PFSK-1 (cell line): ENCODE measurements around the gene C5AR2.

ENCODE experiments used
- FOXP2 ChIP-seq: optimal IDR thresholded peaks from 2 replicates; pipeline ENCODE3; 2011; ENCODE audit warnings: borderline replicate concordance, control low read depth, inconsistent platforms; ENCODE audit not compliant: insufficient read depth; ENCODE audit errors: extremely low read length, extremely low read depth
- POLR2AphosphoS5 ChIP-seq: IDR thresholded peaks from 2 replicates; pipeline ENCODE4 v1.6.1; 2012; ENCODE audit warnings: low read depth, mild to moderate bottlenecking, control low read depth, low read length, moderate library complexity
- SIN3A ChIP-seq: IDR thresholded peaks from 2 replicates; pipeline ENCODE4 v1.6.1; 2012; ENCODE audit warnings: mild to moderate bottlenecking, low read length, moderate library complexity, borderline replicate concordance; ENCODE audit not compliant: insufficient read depth
- TAF1 ChIP-seq: IDR thresholded peaks from 2 replicates; pipeline ENCODE4 v1.6.1; 2012; ENCODE audit warnings: low read length, control low read depth, borderline replicate concordance; ENCODE audit not compliant: insufficient read depth
- TF ChIP-seq, protein P1 (sequence below), 2 experiments: IDR thresholded peaks; 2 replicates each; pipeline versions ENCODE4 v1.6.1 to v1.8.0; 2011 to 2012; ENCODE audit warnings: low read depth in 2 of 2, low read length in 2 of 2, control low read depth in 1 of 2, inconsistent platforms in 1 of 2, mild to moderate bottlenecking in 1 of 2, moderate library complexity in 1 of 2; ENCODE audit not compliant: insufficient read depth in 1 of 2

The C5AR2 gene

DNA sequence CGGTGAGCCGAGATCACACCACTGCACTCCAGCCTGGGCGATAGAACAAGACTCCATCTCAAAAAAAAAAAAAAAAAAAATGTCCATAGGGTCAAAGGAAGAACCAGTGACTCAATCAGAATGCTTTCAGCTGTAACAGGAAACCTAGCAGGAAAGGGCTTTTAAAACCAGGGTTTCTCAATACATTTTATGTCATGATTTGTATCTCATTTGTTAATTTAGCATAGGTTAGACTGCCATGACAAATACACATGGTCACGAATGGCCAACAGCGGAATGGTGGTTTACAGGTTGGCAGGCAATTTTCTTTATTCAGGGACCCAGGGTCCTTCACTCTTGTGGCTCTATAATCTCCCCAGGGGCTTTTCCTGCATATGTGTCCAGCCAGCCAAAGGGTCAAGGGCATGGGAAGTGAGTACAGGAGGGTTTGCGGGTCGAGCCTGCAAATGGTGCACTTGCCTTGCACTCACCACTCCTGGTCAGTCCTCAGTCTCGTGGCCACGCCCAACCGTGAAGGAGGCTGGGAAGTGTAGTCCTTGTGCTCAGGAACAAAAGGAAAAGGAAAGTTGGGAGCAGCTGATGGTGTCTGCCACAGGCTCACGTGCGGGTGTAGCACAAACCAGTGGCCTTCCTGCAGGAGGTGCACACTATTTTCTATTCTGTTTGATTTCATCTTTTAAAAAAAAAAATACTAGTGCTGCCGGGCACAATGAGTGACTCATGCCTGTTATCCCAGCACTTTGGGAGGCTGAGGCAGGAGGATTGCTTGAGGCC is 32.0 kb downstream of the C5AR2 start:
- no peak for TF ChIP-seq SIN3A
- no peak for TF ChIP-seq FOXP2
- TF ChIP-seq POLR2AphosphoS5: no peak
- TF ChIP-seq, protein P1, sequence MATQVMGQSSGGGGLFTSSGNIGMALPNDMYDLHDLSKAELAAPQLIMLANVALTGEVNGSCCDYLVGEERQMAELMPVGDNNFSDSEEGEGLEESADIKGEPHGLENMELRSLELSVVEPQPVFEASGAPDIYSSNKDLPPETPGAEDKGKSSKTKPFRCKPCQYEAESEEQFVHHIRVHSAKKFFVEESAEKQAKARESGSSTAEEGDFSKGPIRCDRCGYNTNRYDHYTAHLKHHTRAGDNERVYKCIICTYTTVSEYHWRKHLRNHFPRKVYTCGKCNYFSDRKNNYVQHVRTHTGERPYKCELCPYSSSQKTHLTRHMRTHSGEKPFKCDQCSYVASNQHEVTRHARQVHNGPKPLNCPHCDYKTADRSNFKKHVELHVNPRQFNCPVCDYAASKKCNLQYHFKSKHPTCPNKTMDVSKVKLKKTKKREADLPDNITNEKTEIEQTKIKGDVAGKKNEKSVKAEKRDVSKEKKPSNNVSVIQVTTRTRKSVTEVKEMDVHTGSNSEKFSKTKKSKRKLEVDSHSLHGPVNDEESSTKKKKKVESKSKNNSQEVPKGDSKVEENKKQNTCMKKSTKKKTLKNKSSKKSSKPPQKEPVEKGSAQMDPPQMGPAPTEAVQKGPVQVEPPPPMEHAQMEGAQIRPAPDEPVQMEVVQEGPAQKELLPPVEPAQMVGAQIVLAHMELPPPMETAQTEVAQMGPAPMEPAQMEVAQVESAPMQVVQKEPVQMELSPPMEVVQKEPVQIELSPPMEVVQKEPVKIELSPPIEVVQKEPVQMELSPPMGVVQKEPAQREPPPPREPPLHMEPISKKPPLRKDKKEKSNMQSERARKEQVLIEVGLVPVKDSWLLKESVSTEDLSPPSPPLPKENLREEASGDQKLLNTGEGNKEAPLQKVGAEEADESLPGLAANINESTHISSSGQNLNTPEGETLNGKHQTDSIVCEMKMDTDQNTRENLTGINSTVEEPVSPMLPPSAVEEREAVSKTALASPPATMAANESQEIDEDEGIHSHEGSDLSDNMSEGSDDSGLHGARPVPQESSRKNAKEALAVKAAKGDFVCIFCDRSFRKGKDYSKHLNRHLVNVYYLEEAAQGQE (IDR thresholded peaks at IDR 0.05; ENCODE audit: insufficient read depth in 1 of 2, low read depth in 2 of 2, low read length in 2 of 2): no peak
- TF ChIP-seq TAF1: no peak

DNA sequence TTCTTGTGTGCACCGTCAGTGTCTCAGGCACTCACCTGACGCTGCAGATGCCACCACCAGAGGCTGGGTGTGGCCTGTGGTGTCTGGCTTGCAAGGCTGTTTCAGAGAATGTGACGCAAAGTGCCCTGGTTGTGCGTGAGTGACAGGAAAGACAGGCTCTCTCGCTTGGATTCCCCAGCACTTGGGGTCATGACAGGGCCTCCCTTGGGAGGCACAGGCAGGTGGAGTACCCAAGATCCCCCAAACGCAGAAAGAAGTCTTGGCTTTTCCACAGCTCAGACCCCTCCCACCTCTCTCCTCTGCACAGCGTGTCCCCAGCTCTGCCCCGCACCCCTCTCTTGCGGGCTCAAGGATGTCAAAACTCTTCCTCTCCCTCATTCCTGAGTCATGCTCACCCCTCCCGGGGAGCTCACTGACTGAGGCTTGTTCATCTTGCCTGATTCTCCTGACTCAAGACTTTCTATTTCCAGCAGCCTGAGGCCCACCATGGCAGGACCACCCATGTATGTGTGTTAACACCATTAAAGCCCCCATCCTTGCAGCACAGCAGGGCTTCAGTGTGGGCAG is 38.2 kb downstream of the C5AR2 start:
- TF ChIP-seq SIN3A: no peak

DNA sequence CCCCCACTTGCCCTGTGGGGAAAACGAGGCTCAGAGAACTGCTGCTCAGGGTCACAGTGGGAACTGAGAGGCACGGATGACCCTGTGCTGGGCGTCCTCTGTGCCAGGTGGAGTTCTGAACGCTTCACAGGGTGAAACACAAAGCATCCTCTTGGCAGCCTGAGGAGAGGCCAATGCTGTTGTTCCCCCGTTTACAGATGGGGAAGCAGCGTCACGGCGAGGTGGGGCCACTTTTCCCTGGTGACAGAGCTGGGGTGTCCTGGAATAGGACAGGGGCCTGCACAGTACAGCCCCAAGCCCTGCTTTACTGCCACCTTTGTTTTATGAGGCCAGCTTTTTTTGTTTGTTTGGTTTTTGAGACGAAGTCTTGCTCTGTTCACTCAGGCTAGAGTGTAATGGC is 39.3 kb downstream of the C5AR2 start:
- no peak for TF ChIP-seq SIN3A
- TF ChIP-seq FOXP2: no peak
- no peak for TF ChIP-seq TAF1
- TF ChIP-seq POLR2AphosphoS5: no peak
- TF ChIP-seq, protein P1 (IDR thresholded peaks at IDR 0.05; ENCODE audit: insufficient read depth in 1 of 2, low read depth in 2 of 2, low read length in 2 of 2): no peak

DNA sequence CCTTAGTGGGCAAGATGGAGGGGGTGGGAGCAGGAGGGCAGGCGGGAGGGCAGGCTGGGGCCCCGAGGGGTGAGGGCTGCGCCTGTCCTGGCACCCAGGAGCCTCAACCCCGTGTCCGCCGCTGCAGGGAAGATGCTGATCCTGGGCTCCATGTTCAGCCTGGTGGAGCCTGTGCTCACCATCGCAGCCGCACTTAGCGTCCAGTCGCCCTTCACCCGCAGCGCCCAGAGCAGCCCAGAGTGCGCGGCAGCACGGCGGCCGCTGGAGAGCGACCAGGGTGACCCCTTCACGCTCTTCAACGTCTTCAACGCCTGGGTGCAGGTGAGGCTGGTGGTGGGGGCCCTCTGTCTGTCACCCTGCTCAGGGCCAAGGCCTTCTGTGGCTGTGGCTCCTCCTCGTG is 40.6 kb downstream of the C5AR2 start:
- TF ChIP-seq, protein P1 (IDR thresholded peaks at IDR 0.05; ENCODE audit: insufficient read depth in 1 of 2, low read depth in 2 of 2, low read length in 2 of 2): no peak
- TF ChIP-seq TAF1 (no peak), SIN3A (no peak), FOXP2 (no peak), POLR2AphosphoS5 (no peak)

DNA sequence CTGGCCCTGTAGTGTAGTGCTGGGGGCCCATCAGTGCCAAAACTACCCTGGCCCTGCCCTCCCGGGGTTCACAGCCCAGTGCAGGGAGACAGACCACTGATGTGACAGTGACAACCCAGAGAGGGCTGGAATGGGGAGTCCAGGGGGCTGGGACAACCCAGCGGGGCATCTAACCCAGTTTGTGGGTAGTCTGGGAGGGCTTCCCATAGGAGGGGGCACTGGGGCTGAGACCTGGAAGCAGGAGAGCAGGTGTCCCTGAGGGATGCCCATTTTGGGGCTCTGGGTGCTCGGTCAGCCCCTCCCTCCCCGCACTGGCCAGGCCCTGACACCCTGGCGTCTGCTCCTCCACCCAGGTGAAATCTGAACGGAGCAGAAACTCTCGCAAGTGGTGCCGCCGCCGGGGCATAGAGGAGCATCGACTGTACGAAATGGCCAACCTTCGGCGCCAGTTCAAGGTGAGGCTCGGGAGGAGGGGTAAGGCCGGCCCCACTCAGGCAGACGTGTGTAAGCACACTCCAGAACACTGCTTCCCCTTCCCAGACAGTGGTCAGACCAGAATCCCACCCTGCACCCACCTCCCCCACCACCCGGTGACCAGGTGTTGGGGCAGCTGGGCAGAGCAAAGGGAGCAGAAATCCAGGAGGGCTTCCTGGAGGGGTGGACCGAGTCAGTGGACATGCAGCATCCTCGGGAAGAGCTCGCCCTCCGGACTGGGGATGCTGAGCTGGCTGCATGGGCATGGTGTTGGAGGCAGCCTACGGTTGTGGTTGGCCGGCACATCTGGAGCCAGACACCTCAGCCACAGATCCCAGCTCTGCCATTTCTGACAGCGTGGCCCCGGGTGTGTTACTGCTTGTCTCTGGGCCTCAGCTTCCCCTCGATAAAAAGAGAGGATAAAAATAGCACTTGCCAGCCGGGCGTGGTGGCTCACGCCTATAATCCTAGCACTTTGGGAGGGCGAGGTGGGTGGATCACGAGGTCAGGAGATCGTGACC is 41.6 kb downstream of the C5AR2 start:
- TF ChIP-seq SIN3A (no peak), FOXP2 (no peak), TAF1 (no peak), POLR2AphosphoS5 (no peak)
- TF ChIP-seq, protein P1 (IDR thresholded peaks at IDR 0.05; ENCODE audit: insufficient read depth in 1 of 2, low read depth in 2 of 2, low read length in 2 of 2): no peak
